GM19035 (cell line): ENCODE results near the gene KIF6.
"Not testable (repeated sequence)": the region's sequence is repeated elsewhere in the genome, so short reads cannot be mapped to it uniquely, and the experiment has no call there.

Experiments
- ATAC-seq: cut with Tn5 transposase; IDR thresholded peaks from one replicate; pipeline ENCODE4 v1.9.1; 2021; ENCODE audit not compliant: unreplicated experiment

KIF6 gene

DNA sequence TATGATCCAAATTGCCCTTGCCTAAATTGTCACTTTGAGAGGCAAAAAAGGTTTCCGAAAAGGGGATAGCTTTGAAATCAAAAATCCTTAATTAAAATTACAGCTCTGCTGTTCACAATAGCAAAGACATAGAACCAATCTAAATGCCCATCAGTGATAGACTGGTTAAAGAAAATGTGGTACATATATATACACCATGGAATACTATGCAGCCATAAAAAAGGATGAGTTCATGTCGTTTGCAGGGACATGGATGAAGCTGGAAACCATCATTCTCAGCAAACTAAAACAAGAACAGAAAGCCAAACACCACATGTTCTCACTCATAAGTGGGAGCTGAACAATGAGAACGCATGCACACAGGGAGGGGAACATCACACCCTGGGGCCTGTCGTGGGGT, 1.9 kb downstream of the KIF6 start:
- not testable (repeated sequence) for ATAC-seq

DNA sequence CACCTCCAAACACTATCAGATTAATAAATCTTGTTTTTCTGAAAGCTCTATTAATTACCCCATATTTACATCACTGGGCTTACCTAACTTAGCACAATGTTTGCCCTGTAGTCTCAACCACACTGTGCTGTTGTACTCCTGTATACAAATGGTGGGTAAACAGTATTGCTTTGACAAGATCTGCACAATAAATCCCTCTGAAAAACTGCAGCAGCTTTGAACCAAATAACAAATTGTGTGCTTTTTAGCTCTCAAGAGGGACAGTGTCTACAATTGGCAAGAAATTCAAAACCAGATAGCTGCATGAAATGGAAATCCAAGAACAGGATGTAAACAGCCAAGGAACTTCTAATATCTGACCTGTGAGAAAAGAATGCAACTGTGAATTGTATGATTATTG, 10.4 kb downstream of the KIF6 start:
- no peak for ATAC-seq

DNA sequence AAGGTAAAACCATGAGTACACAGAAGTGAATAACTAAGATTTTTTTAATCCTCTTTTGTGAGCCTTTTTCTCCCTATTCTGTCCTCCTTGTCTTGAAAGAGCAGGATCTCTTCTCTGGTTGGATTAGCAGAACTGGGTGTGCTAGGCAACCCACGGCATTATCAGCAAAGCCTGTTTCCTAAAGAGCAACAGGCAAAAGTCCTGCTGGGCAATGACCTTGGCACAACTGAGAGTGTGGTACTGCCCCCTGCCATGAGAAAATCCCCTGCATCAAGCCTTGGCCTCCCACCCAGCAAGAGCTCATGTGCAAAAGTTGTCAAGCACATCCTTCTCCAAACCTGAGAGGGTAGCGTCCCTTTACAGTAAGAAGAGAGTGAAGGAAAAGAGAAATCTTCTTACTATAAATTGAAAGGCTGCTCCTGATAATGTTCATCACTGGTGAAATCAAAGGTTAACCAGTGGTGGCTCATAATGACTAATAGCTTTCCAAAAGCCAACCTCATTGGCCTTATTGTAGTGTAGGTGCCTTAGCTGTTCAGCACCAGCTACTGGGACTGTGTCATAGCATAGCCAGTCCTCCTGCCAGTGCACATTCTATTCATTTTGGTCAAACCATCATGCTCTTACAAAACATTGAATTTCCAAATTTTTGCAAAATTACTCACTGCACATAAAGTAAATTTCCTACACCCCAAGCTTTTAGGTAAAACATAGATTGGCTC, 17.1 kb downstream of the KIF6 start:
- ATAC-seq: no peak

DNA sequence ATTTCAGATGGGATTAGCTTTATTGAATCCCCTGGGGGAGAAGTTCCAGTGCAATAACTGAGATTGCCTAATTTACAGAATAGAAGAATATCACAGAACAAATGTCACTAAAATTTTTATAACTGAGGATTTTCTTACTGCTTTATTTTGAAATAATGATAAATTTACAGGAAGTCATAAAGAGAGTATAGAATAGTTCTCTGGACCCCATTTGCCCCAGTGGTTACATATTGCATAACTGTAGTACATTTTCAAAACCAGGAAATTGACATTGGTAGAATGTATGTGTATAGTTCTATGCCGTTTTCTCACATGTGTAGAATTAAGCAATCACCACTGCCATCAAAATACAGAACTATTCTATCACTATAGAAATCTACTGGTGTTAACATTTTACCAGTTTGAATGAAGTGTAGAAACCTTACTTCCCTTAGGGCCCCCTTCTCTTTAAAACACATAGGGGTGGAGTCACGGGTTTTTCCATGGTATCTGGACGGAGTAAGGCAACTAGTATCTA, 18.3 kb downstream of the KIF6 start:
- ATAC-seq: no peak

DNA sequence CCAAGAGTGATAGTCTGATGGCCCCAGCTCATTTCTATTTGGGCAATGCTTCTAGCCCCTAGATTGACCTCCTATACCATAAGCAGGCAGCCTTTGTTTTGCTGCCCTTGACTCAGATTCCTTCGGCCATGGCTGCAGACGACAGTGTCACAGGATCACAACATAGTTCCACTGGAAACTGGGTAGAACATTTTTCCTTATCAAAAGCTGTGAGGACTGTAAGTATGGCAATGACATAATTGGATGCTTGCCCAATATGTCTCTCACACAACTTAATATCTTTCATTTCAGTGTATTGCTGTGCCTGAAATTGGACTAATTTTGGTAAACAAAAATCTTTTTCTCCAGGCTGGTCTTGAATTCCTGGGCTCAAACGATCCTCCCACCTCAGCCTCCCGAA, 22.9 kb downstream of the KIF6 start:
- no peak for ATAC-seq

DNA sequence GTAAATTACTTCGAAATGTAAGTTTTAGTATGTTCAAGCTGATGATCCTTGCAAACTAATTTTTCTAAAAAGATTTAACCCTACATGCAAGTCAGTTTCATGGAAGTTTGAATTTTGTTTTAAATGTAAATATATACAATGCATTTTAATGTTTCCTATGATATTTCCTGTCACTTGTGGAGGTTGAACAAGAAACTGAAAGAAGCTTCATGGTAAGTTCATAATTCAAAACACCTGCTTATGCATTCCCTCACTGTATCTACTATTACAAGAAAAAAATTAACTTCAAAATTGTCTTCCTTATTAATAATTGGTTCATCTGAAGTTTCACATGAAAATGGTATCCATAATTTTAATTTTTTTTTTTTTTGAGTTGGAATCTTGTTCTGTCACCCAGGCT, 24.8 kb downstream of the KIF6 start:
- no peak for ATAC-seq

DNA sequence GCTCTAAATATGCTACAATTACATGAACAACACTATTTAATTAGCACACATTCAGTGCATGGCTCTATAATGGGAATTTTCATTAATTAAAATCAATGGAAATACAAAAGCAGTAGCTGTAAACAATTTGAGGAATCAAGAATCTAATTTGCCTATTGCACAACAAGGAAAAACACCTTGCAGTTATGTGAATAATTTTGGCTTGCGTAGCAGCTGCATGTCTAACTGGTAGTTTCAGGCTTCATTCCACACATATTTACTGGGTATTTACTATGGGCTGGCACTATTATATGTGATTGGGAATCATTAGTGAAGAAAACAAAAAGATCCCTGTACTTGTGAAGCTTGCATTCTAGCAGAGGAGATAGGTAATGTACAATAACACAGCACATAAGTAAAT, 26.4 kb downstream of the KIF6 start:
- ATAC-seq: no peak

DNA sequence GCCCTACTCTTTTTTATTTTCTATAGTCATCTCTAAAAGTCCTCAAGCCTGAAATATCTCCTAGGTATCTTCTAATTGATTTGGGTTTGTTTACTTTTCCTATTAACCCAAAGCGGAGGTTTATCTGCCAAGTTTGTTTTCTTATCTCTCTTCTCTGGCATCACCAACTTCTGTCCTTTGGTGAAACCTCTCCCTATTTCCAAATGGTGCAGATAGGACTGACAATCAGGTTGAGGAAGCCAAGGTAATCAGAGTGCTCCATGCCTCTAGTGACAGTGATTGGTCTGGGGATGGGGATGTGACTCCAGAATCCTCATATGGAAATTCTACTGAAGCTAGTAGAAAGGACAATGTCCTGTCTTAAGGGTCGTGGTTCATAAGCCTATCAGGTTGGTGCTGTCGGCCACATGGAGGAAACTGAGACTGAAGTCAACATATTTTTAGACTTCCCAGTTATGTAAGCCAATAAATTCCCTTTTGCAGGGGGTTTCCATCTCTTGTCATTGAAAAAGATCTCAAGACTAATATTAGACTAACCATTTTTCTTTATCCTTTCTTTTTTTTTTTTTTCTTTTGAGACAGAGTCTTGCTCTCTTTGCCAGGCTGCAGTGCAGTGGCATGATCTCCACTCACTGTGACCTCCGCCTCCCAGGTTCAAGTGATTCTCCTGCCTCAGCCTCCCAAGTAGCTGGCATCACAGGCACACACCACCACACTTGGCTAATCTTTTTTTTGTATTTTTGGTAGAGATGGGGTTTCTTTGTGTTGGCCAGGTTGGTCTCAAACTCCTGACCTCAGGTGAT, 28.0 kb downstream of the KIF6 start:
- no peak for ATAC-seq

DNA sequence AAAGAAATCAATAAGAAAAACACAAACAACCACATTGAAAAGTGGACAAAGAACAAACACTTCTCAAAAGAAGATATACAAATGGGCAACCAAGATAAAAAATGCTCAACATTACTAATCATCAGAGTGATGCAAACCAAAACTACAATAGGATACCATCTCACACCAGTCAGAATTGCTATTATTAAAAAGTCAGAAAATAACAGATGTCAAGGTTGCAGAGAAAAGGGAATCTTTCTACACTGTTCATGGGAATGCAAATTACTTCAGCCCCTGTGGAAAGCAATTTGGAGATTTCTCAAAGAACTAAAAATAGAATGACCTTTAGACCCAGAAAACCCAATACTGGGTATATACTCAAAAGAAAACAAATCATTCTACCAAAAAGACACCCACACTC, 29.8 kb downstream of the KIF6 start:
- no peak for ATAC-seq

DNA sequence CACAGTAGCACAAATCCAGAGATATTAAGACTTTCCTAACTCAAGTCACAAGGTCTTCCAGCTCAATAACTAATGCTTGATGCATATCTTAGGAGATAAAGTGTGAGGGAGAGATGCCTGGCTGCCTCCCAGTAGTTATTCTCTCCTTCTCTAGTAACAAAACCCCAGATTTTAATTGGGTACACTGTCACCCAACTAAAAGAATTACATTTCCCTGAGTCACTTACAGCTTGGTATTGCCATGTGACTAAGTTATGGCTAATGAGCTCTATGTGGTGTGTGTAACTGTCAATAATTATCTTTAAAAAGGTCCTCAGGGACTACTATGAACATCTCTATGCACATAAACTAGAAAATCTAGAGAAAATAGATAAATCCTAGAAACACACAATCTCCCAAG, 32.0 kb downstream of the KIF6 start:
- ATAC-seq: no peak

DNA sequence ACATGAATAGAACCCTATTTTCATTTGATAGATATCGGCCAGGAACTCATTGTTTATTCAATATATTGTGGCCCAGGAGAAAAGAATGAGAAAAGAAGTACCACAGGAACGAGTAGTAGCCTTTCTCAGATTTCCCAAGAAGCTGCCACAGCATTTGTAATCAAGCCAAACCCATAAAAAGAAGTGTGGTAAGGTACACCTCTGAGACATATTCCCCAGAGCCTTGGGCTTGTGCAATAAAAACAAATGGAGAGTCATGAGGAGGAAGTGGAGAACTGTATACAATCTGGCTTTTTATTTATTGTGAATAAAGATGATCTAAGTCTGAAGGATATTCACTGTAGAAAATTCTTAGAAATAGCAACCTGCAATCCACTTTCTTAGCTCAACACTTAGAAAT, 36.7 kb downstream of the KIF6 start:
- no peak for ATAC-seq

DNA sequence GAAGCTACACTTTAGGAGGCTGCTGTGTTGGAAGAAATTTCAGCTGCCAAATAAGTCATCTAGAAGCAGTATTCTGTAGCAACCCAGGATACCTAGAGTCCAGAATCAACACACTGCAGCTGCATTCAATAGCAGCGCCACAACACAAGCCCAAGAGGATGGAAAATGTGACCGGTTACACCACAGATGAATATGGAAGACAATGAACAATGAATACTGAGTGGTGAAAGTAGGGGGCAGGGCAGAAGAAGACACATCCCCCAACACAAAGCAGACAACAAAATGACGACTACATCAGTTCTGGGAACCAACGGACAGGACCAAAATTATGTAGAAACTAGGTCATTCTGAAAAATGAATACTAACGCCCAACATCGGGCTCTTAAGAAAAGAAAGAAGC, 38.2 kb downstream of the KIF6 start:
- ATAC-seq: no peak

DNA sequence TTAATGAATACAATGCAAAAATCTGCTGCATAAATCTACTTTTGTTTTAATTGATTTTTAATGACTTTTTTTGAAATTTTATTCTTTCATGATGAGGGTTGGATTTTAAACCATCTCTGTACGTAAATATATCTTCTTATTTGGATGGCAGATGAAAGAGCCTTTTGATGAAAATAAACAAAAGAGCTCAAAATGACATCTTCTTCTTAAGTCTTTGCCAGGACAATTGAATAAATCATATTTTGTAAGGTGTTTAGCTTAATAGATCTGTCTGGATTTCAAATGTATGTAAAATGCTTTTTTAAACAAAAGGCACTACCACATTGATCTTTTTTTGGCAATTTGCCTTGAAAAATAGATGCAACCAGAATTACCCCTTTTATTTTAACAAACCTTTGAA, 39.3 kb downstream of the KIF6 start:
- ATAC-seq: no peak

DNA sequence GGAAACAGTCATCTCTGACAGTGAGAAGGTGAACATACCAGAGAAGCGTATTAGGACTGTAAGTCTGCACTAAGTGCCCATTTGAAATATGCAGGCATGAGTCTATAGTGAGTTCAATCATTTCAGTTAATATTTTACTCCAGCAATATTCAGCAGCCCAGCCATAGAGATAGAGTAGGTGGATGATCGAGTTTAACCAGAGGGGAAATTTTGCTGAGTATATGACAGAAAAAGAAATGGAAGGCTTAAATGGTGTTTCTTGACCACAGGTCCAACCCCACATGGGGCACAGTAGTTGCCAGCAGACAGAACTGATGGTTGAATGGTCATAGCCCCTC, 39.8 kb downstream of the KIF6 start:
- ATAC-seq: no peak

DNA sequence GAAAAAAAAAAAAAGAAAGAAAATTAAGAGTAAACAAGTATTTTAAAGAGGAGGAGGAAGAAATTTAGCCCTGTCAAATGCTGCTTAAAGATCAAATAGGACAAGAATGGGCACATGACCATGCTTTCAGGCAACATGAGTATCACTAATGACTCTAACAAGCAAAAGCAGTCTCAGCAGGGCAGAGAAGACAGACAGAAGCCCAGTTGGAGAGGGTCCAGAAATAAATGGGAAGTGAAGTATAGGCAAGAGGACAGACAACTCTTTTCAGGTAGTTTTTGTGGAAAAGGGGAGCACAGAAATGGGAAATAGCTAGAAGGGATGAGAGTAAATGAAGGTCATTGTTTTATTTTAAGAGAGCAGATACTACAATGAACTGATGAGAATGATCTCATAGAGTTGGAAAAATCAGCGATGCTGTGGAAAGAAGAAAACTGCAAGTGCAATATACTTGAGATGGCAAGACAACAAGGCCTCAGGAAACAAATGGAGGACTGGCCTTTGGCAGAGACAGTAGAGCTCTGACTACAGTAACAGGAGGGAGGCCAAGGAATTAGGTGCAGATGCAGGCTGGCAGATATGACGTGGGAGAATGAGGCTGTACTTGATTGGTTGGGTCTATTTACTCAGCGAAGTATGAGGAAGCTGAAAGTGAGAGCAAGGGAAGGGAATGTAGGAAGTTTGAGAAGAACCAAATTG, 40.3 kb downstream of the KIF6 start:
- ATAC-seq: no peak

DNA sequence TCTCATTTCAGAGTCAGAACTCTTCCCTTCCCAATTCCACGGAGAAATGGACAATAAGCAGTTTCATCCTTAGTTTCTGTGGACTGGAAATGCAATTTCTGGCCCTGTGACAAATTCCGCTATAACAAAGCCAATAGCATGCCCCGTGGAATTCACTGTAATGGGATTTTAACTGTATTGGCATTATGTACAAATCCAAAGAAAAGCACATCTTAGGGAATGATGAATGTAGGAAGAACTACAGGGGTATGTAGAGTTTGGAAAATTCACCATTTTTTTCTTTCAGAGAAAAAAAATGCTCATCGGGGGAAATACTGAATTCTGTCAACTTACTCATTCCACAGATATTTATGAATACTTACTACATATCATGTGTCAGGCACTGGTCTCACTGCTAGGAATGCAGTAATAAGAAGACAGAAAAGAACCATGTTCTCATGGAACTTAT, 43.5 kb downstream of the KIF6 start:
- no peak for ATAC-seq

DNA sequence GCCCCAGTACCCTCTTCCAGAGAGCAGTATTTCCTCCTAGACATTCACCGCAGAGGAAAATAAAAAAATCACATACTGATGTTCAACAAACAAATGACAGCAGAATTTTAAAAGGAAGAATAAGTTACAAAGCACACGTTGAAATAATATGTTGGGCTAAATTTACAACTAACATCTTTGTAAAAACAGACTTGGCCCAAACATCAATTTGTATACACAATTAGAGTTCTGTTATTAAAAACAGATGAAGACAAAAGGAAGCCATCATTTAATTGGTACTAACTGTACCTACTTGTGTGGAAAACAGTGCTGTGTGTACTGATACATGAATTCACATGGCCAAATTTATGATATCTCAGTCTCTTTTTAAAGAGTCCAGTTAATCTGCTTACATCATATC, 46.3 kb downstream of the KIF6 start:
- ATAC-seq: no peak

DNA sequence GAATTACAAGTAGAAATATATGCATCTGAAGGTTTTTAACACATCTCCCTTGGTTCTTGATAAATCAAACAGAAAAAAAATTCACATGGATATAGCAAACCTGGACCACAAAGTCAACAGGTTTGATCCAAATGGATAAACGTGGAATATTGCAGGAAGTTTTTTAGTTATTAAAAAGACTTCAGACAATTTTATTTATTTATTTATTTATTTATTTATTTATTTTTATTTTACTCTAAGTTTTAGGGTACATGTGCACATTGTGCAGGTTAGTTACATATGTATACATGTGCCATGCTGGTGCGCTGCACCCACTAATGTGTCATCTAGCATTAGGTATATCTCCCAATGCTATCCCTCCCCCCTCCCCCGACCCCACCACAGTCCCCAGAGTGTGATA, 47.9 kb downstream of the KIF6 start:
- ATAC-seq: not testable (repeated sequence)

DNA sequence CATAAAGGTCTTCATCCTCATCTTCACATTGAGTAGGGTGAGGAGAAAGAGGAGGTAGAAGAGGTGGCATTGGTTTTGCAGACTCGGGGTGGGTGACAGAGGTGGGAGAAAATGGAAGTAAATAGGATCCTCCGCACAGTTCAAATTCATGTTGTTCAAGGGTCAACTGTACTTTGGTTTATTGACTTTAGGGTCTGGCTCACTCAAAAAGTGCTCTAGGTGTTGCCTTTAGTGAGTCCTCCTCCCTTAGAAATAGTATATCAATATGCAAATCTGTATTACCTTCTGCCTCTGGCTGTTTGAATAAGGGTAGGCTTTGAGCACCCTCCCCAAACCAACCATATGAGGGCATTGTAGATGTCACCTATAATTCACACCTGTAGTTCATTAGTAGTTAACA, 54.7 kb downstream of the KIF6 start:
- ATAC-seq: no peak

DNA sequence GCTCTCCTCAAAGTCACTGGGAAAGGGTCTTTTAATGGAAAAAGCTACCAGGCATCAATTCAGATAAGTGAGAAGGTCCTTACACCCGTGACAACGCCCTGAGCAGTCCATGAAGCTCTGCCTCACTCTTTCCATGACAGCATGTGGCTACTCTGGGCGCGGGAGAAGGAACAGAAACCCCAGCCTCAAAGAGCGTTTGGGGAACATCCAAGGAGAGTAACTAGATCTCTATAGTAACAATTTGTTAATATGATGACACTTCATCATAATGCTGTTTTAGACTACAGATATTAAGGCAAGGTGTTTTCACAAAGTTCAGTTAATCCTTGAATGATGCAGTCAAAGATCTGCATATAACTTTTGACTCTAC, 55.2 kb downstream of the KIF6 start:
- ATAC-seq: no peak

DNA sequence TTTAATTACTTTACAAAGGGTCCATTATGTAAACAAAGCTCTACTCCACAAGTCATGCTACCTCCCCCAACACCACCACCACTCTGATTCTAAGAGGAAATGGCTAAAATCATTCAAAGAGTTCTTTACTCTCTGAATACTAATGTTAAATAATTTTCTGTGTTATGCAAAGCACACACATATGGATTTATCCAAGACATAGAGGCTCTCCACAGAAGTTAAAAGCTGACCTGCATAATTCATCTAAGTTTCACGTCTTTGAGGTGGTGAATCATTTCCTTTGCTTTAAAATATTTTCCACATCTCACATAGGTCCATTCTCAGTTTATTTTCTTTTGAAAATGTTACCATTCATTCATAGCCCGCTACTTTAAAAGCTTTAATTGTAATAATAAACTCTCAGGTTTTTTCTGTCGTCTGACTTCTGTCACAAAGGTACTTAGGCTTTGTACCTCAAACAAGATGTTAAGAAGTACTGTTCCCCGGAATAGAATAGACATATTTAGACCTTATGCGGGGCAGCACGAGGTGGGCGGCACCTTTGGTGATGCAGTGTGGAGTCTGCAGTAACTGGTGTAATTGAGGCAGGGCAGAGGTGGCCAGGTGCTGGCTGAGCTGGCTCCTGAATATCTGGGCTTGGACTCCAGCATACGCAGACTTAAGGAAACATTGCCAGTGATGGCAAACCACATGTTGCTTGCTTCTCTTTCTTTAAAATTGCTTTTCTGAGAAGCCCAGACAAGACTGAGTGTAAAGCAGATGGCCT, 55.8 kb downstream of the KIF6 start:
- no peak for ATAC-seq
